Skeletal muscle tissue (tissue), 4 donors: ENCODE results near the gene L3MBTL2. TPM values are rescaled to one million over a fixed set of nuclear protein-coding genes. Genes with fewer than 3 reads are reported as not detected.

Experiments used
- H3K27ac ChIP-seq: one replicate; pipeline ENCODE4 v1.7.0; 2013; ENCODE audit warnings: mild to moderate bottlenecking, low read depth, low read length, inconsistent platforms
- H3K27me3 ChIP-seq, 3 donors: one replicate each; pipeline ENCODE4 v1.7.0; 2013; ENCODE audit warnings: low read length in 3 of 3; ENCODE audit not compliant: control insufficient read depth in 3 of 3, insufficient read depth in 3 of 3
- H3K36me3 ChIP-seq, 3 donors: one replicate each; pipeline ENCODE4 v1.7.0; 2013; ENCODE audit warnings: low read length in 3 of 3; ENCODE audit not compliant: control insufficient read depth in 3 of 3, insufficient read depth in 3 of 3
- H3K4me1 ChIP-seq, 3 donors: one replicate each; pipeline ENCODE4 v1.7.0; 2013; ENCODE audit warnings: low read length in 3 of 3, mild to moderate bottlenecking in 3 of 3; ENCODE audit not compliant: control insufficient read depth in 3 of 3, insufficient read depth in 3 of 3
- H3K4me3 ChIP-seq, 3 donors: one replicate each; pipeline ENCODE4 v1.7.0; 2013; ENCODE audit warnings: low read length in 3 of 3
- H3K9ac ChIP-seq, 3 donors: one replicate each; pipeline ENCODE4 v1.7.0; 2013; ENCODE audit warnings: low read length in 3 of 3, mild to moderate bottlenecking in 3 of 3, moderate library complexity in 2 of 3, low read depth in 1 of 3
- H3K9me3 ChIP-seq, 3 donors: one replicate each; pipeline ENCODE4 v1.7.0; 2013; ENCODE audit warnings: low read length in 3 of 3; ENCODE audit not compliant: control insufficient read depth in 3 of 3
- total RNA-seq: library from RNA; depleted of rRNA; stranded (reverse); fragments of >200 nt; gene quantifications from one replicate; pipeline ENCODE4 v1.2.3, GENCODE V29; 2014
- donor health status: Osteomylitis.

Gene L3MBTL2
- total RNA-seq, 1 donor from 2014 or later: 9.4 TPM

DNA sequence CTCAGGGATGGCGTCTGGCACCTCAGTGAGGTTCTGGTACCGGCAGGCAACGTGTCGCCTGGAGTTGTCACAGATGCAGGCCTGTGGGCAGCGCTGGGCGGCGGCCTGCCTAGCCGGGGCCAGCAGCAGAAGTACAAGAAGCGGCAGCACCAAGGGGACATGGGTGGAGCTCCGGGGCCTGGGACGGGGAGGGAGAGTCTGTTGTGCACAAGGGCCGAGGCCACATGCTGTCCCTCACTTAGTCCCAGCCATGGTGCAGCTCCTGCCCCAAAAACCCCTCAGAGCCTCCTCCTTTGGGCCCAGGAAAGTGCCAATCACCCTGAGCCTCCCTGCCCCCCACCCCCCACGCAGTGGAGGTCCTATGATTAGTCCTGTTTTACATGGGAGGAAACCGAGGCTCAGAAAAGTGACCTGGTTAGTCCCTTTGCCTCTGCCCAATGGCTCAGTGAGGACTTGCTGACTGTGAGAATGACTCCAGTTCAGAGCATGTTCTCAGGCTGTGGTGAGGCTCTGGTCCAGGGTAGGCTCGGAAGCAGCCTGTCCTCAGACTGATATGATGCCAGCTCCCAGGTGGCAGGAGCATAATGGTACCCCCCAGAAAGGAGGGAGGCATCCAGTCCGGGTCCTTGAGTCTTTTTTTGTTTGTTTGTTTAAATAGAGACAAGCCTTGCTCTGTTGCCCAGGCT is 34.5 kb downstream of the L3MBTL2 start:
- Histone ChIP-seq H3K27ac (no peak overlapping the region), H3K27me3 (no peaks in the 10 kb centered on the region), H3K4me1 (peaks cover 11 to 16% (median 15%) of the 10 kb centered on the region in 3 donors), H3K9me3 (no peaks in the 10 kb centered on the region), H3K36me3 (no peaks in the 10 kb centered on the region), H3K9ac (no peak overlapping the region), H3K4me3 (no peak overlapping the region)

DNA sequence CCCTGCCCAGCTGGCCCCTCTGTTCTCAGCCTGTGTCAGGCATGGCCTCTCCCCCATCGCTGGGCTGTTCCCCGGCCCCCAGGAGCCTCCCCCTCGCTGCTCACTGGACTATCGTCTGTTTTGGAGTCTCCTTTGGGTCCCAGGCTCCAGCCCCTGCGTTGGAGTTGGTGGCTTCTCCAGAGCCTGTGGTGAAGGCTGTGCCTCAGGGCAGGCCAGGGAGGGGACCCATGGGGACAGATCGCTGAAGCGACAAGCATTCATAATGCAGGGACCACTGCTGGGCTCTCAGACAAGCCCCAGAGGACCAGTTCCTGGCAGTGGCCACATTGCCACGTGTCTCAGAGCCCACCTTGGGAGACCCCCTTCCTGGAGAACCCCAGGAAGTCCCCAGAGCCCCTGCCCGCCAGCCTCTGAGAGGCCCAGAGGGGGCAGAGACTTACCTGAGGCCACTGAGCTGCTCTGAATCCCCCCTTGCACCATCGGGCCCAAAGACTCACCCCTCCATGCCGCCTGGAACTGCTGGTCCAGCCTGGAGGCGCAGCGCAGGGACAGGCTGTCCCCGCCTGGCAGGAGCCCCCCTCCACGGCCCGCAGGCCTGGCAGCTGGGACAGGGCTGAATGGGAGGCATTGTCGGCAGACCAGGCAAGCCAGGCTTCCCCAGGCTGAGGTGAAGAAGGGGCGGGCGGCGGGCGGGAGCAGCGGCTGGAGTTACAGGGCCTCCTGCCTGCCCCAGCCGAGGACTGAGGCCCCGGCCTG is 35.4 kb downstream of the L3MBTL2 start, which contains the start of gene CHADL:
TSS of gene CHADL (minus strand) at position 555 of the 756 bp plus-strand sequence. CDS start at position 505, 50 bp downstream.
- Histone ChIP-seq H3K9me3 (no peaks in the 10 kb centered on the region), H3K4me1 (peaks cover 11 to 15% (median 12%) of the 10 kb centered on the region in 3 donors), H3K27ac (no peak within 1 kb of the TSS), H3K27me3 (no peaks in the 10 kb centered on the region), H3K9ac (no peak within 1 kb of the TSS), H3K36me3 (peaks cover 0 to under 1% (median under 1%) of the 10 kb centered on the region in 3 donors), H3K4me3 (no peak within 1 kb of the TSS)

DNA sequence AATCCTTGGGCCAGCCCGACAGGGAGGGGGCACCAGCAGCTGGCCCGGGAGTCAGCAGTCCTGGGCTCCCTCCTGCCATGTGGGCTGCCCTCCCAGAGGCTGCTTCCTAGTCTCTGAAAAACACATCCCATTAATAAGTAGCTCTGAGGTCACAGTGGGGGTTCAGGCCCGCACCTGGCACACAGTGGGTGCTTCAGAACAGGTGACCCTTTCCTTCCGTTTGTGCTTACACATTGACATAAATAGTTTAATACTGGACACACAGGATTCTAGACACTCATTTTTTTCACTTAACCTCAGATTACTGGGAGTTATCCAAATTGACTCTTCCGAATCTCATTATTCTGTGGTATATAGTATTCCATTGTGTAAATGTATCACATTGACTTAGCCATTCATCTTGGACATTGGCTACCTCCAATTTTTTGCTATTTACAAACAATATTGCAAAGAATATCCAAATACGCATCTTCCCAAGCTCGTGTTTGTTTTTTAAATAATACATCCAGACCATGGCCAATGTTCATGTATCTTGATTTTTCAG is 36.1 kb downstream of the L3MBTL2 start:
- peaks cover under 1 to 6% (median 5%) of the 10 kb centered on the region in 3 donors for H3K36me3 ChIP-seq
- no peak overlapping the region for H3K4me3 ChIP-seq
- H3K9me3 ChIP-seq: no peaks in the 10 kb centered on the region
- H3K4me1 ChIP-seq: peaks cover 11 to 15% (median 12%) of the 10 kb centered on the region in 3 donors
- H3K27me3 ChIP-seq: no peaks in the 10 kb centered on the region
- no peak overlapping the region for H3K27ac ChIP-seq
- H3K9ac ChIP-seq: no peak overlapping the region

DNA sequence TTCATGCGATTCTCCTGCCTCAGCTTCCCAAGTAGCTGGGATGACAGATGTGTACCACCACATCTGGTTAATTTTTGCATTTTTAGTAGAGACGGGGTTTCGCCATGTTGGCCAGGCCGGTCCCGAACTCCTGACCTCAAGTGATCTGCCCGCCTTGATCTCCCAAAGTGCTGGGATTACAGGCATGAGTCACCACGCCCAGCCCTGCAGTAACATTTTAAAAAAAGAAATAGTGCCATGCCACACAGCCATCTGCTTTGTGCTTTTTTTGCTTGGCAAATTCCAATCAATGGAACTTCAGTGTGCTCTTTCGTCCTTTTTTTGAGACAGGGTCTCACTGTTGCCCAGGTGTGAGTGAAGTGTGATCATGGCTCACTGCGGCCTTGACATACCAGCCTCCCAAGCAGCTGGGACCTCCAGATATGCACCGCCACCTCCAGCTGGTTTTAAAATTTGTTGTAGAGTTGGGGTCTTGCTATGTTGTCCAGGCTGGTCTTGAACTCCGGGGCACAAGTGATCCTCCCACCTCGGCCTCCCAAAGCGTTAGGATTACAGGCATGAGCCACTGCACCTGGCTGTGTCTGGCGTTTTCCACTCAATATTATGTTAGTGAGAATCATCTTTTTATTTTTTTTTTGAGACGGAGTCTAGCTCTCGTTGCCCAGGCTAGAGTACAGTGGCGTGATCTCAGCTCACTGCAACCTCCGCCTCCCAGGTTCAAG is 37.4 kb downstream of the L3MBTL2 start:
- Histone ChIP-seq H3K4me1 (peaks cover 4 to 7% (median 4%) of the 10 kb centered on the region in 3 donors), H3K27ac (no peak overlapping the region), H3K9ac (no peak overlapping the region), H3K4me3 (no peak overlapping the region), H3K27me3 (no peaks in the 10 kb centered on the region), H3K36me3 (peaks cover 7 to 10% (median 8%) of the 10 kb centered on the region in 3 donors), H3K9me3 (no peaks in the 10 kb centered on the region)

DNA sequence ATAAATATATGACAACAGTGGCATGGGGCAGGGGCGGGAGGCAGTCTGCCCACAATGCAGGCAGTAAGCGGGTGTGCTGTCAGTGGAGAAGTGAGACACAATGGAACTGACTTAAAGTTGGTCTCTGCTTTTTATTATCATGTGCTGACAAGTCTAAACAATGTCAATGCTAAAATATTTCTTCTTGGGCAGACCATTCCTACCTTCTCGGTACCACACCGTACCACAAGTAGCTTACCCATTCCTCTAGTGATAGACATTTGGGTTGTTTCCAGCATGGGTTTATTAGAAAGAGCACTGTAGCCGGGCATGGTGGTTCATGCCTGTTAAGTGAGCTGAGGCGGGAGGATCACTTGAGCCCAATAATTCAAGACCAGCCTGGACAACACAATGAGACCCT is 38.2 kb downstream of the L3MBTL2 start:
- no peak overlapping the region for H3K9ac ChIP-seq
- peaks cover 0 to 3% (median 0%) of the 10 kb centered on the region in 3 donors for H3K4me1 ChIP-seq
- H3K36me3 ChIP-seq: peaks cover 9 to 16% (median 10%) of the 10 kb centered on the region in 3 donors
- no peaks in the 10 kb centered on the region for H3K9me3 ChIP-seq
- H3K27ac ChIP-seq: no peak overlapping the region
- no peak overlapping the region for H3K4me3 ChIP-seq
- H3K27me3 ChIP-seq: no peaks in the 10 kb centered on the region

DNA sequence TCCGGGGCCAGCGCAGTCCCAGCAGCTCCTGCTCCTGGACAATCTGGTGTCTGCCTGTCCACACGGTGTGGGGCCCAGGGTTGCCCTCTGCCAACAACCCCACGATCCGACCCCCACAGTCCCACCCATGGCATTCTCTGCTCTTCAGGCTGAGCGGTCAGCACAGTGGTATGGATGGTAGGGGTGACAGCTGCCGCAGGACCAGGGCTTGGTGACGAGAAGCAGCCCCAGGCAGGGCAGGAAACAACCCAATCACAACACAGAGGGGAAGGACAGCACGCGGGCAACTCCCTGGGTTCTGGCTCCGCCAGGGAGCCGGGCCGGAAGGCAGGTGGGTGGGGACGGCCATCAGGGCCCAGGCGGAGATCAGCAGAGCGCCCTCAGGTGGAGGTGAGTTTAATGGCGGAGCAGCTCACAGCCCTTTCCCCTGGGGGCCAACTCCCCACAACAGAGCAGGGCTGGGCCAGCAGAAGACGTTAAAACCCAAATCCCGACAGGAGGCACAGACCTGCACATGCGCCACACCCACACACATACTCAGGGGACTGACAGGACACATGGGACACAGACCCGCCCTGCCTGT is 40.9 kb downstream of the L3MBTL2 start:
- no peak overlapping the region for H3K4me3 ChIP-seq
- H3K27me3 ChIP-seq: no peaks in the 10 kb centered on the region
- no peaks in the 10 kb centered on the region for H3K4me1 ChIP-seq
- no peak overlapping the region for H3K27ac ChIP-seq
- no peaks in the 10 kb centered on the region for H3K9me3 ChIP-seq
- no peak overlapping the region for H3K9ac ChIP-seq
- peaks cover 34 to 37% (median 35%) of the 10 kb centered on the region in 3 donors for H3K36me3 ChIP-seq

DNA sequence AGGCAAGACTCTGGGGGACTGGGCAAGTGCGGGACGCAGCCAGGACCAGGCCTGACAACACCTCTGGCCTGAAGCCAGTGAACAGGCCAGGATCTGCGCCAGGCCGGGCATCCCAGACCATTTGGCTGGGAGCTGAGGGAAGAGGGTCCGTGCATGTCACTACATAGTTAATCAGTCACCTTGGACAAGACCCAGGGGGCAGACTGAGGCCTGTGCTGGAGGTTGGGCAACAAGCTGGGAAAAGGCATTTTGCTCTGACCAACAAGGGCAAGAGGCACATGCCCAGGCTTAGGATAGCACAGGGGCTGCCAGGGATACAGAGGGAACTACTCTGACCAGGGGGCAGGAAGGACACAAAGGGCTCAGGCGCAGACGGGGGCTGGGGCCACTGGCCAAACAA is 42.6 kb downstream of the L3MBTL2 start:
- Histone ChIP-seq H3K4me1 (no peaks in the 10 kb centered on the region), H3K27ac (no peak overlapping the region), H3K27me3 (no peaks in the 10 kb centered on the region), H3K4me3 (no peak overlapping the region), H3K36me3 (peaks cover 46 to 47% (median 47%) of the 10 kb centered on the region in 3 donors), H3K9ac (no peak overlapping the region), H3K9me3 (no peaks in the 10 kb centered on the region)

DNA sequence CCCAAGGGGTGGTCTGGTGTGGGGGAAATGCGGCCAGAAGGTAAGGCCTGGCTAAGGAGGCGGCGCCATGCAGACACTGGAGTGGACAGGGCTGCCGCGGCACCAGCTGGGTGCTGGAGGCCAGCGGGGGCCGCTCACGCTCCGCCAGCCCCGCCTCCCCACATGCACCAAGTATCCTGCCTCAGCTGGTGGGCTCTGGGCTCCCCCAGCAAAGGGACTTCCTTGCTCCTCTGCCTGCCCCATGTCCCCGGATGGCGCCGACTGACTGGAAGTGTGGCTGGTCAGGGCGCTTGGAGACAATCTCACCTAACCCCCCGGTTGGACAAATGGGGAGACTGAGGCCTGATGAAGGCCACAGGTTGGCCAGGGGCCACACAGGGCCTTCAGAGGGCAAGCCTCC is 43.2 kb downstream of the L3MBTL2 start:
- Histone ChIP-seq H3K36me3 (peaks cover 52 to 53% (median 52%) of the 10 kb centered on the region in 3 donors), H3K9ac (no peak overlapping the region), H3K9me3 (no peaks in the 10 kb centered on the region), H3K27ac (no peak overlapping the region), H3K4me1 (no peaks in the 10 kb centered on the region), H3K4me3 (no peak overlapping the region), H3K27me3 (no peaks in the 10 kb centered on the region)

DNA sequence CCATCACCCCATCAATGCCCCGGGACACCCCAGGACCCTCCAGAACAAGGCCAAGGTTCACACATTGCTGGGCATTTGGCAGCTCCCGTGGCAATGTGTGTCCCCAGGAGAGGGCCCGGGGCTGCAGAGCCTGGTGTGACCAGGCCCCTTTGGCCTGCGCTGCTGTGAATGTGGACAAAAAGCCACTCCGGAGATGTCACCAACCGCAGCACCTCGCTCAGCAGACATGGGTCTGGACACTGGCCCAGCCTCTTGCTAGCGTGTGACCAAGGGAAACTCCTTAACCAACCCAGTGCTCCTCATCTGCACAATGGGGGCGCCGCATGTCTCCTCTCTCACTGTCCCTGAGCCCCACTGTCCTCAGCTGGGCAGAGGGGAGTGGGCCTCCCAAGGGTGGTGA is 43.6 kb downstream of the L3MBTL2 start:
- Histone ChIP-seq H3K4me3 (no peak overlapping the region), H3K4me1 (no peaks in the 10 kb centered on the region), H3K27ac (no peak overlapping the region), H3K9ac (no peak overlapping the region), H3K27me3 (no peaks in the 10 kb centered on the region), H3K9me3 (no peaks in the 10 kb centered on the region), H3K36me3 (peaks cover 53 to 55% (median 54%) of the 10 kb centered on the region in 3 donors)
